Stimulated activated CD4-positive, alpha-beta T cell treated with anti-CD3 and anti-CD28 coated beads, Interleukin-15, amount 100 ng/mL, for 48 hours (primary cell): ENCODE data around the gene ARHGAP23.
"Not testable (repeated sequence)": the region's sequence is repeated elsewhere in the genome, so short reads cannot be mapped to it uniquely, and the experiment has no call there.

Source experiments
- DNase-seq, 2 donors: peaks; one replicate each; pipeline ENCODE4 v3.0.0-alpha.2; 2020; ENCODE audit warnings: low read depth in 2 of 2

The ARHGAP23 gene

DNA sequence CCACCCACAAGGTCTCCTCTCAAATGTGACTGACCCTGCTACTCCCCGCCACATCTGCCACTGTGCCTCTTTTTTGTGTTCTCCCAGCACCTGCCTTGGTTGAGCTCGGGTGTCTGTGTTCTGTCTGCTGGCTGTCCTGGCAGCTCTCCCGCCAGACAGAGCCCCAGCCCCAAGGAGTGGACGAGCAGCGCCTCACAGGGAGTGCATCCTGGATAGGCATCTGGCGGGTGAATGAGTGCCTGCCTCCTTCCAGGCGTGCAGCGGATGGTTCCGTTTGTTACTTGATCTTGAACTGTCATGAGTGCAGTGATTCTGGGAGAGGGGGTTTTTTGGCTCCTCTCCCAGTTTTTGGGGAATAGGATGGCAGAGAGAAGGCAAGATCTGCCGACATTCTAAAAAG lies 99.9 kb downstream of the ARHGAP23 start:
- not testable (repeated sequence) for DNase-seq

DNA sequence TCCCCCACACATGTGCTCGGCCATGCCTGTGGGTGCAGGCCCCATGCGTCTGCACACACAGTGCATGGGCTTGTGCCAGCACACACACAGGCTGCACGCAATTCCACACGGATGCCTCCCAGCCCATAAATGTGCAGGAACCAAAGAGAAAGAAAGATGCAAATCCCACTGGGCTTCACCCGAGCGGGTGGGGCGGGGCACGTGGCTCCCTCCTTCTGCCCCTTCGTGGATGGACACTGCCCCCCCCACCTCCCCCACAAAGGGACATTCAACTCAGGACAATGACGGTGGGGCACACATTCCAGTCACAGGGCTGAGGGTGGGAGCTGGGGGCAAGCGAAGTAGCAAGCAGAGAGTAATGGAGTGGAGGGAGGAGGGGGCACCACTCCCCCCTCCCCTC lies 102.6 kb downstream of the ARHGAP23 start:
- DNase-seq: not testable (repeated sequence)

DNA sequence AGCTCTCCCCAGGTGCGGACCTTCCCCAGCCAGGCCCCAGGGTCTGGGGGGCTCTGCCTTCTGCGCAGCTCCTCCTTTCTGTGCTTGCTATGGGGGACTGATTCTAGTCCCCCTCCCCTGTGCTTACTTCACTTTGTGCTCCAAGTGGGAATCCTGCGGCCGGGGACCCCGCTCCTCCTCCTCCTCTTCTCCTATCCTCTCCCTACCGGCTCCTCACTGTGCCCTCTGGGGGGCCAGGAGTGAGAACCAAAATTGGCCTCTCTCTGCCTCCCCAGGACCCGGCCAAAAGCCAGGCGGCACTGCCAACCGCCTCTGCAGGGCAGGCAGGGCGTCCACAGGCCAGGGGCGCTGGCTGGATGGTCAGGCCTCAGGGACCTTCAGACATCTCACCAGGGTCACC lies 103.5 kb downstream of the ARHGAP23 start:
- DNase-seq: not testable (repeated sequence)

DNA sequence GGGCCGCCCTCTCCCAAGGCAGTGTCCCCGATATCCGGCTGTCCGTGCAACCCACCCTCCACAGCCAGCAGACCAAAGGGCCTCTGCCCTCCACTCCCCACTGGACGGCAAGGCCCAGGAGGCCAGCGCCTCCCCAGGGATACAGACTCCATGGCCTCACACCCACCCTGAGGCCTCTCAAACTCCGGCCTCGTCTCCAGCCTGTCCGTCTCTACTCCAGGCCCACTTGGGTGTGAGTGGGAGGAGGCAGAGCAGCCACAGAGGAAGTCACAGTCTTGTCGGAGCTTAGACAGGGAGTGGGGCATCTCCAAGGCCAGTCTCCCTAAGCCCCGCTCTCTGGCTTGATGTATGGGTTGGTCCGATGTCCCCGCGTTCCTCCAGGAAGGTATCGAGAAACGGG lies 104.2 kb downstream of the ARHGAP23 start:
- DNase-seq: no peak

DNA sequence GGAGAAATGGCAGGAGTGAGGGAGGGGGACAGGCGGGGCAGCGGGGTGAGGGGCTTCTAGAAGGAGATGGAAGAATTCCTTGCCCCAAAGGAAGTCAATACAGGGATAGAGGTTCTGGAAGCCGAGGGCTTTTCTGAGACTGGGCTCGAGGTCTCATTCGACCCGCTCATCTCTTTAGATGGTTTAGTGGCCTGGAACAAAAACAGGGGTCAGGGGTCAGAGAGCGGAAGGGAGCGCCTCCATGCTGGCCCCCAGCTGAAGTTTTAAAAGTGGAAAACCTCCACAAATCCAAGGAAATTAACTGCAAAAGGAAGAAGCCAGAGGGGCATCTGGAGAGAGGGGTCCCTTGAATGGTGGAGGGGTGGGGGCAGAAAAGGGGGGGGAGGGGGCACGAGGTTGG lies 105.0 kb downstream of the ARHGAP23 start:
- DNase-seq: no peak

DNA sequence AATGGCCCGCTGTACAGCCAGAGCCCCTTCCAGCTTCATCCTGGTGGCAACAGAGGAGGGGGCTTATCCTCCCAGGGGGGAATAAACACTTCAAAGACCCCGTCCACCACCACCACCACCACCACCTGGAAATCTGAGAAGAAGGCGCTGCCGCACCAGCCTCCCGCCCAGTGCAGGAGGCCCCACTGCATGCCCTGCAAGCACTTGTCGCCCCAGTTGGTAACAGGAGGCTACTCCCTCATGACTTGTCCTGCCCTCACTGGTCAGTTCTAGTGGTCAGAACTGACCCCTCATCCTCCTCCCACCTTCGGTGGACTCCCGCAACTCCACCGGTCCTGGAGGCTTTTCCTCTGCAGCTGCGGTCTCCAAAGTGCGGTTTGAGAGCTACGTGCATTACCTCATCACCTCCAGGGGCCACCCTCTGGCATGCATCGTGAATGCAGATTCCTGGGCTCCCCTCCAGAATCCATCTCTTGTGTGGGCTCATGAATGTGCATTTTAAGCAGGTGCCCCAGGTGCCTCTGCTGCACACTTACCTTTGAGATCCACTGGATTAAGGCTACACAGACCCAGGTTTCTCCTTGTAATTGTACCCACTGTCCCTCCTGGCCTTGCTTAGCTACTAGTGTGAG lies 105.7 kb downstream of the ARHGAP23 start:
- no peak for DNase-seq

DNA sequence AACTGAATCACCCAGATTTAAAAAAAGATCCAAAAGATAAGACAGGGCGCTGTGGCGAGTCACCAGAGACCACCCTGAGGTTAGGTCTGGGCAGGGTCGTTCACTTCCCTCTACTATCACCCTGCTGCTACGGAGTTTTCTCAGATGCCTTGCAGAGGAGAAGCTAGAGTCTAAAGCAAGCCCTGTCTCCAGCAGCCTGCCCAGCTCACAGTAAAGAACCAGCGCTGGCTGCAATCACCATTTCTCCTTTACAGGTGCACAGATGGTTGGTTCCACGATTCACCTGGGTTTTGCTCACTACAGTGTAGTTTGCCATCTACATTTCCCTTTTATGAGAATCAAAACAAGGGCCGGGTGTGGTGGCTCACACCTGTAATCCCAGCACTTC lies 106.2 kb downstream of the ARHGAP23 start:
- no peak for DNase-seq

DNA sequence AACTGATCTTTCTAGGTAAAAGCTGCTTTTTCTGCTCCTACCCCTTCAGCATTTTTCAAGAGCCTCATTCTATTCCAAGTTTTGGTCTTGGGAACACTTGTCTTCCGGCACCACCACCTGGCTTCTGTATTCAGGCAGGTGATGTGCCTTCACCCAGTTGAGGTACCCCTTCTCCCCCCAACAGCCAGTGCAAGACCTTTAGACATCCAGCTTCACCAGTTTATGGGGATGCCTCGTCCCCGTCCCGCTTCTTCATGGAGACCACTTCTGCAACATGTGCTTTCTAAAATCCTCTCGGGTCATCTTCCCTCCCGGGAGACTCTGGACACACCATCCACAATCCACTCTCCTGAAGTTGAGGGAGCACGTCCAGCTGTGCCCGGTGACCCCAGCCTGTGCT lies 107.6 kb downstream of the ARHGAP23 start:
- DNase-seq: no peak

DNA sequence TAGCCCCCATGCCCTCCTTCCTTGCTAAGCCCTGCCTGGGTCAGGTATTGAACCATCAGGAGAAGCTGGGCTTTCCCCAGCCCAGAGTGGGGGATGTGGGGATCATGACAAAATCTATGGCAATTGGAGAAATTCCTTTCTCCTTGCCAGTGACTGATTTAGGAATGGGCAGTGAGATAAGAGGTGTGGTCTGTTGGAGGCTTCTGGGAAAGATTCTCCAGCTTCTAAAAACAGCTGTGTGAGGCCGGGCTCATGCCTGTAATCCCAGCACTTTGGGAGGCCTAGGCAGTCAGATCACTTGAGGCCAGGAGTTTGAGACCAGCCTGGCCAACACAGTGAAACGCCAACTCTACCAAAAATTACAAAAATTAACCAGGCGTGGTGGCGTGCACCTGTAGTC lies 108.4 kb downstream of the ARHGAP23 start:
- no peak for DNase-seq

DNA sequence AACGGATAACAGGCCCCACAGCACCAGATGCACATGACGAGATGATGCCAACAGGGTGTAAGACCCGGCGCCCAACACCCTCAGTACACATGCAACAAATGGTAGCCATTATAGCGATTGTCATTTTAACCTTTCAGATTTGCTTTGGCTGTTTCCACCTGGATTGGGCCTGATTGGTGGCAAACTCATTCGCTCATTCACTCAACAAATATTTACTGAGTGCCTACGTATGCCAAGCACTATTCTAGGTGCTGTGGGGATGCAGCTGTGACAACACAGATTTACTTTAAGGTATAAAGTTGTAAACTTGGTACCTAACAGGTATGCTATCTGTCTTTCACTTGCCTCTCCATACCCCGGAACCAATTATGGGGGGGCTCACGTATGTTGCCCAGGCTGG lies 110.6 kb downstream of the ARHGAP23 start:
- no peak for DNase-seq

DNA sequence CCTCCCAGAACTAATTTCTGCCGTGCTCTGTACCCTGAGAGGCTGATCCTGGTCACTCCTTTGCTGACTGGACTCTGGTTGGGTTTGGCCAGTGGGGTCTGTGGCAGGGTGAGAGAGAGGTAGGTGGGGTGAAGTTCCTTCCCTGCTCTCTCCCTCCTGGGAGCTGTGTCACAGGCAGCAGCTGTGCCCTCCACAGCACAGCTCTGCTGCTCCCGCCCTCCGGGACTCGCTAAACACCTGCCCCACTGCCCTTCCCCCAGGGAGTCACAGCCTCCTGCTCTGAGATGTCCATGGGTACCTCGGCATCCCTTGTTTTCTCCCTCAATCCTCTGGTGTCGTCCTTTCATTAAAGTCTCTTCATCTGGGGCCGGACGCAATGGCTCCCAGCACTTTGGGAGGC lies 111.1 kb downstream of the ARHGAP23 start:
- no peak for DNase-seq

DNA sequence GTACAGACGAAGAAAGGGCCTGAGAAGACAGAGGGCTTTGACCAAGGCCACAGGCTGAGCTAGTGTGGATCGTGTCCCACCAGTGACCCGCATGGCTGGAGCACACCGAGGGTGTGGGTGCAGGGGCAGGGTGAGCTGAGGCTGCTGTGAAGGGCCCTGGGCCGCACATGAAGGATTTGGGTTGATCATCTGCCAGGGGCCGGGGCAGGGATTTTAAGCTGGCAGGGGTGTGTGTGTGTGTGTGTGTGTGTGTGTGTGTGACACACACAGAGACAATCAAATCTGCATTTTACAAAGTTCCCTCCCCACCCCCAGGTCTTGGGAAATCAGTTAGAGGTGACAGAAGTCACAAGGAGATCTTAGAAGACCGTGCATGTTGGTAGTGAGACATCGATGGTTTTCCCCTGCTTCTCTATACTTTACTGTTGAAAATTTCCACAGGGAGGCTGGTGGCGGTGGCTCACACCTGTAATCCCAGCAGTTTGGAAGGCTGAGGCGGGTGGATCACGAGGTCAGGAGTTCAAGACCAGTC lies 112.3 kb downstream of the ARHGAP23 start:
- no peak for DNase-seq

DNA sequence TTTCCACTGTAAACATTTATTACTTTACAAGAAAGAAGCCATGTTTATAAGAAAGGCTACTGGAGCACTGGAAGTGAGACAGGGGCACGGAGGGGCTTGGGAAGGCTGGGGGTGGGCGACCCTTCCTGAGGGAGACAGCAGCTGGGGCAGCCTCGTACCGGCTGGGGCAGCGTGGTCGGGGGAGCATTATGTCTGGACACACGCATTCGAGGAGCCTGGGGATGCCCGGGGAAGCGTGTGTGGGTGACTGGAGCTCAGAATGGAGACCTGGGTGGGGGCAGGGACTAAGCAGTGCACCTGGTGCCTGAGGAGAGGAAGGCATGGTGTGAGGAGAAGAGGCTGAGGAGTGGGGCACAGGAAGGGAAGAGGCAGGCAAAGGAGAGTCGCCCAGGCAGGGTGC lies 113.0 kb downstream of the ARHGAP23 start:
- DNase-seq: no peak

DNA sequence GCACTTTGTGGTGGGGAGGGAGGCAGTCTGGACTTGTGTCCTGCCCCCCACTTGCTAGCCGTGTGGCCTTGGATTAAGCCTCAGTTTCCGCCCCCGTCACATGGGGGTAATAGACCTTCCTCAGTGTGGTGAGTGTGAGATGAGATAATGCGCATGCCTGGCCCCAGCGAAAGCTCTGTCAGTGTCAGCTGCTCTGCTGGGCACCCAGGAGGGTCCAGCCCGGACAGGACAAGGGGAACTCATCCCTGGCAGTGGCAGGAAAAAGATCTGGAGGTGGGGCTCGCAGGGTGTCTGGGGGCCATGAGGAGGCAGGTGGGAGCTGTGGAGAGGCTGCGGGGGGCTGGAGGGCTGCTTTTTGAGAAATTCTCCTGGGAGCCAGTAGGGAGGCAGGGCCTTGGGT lies 114.0 kb downstream of the ARHGAP23 start:
- DNase-seq: no peak

DNA sequence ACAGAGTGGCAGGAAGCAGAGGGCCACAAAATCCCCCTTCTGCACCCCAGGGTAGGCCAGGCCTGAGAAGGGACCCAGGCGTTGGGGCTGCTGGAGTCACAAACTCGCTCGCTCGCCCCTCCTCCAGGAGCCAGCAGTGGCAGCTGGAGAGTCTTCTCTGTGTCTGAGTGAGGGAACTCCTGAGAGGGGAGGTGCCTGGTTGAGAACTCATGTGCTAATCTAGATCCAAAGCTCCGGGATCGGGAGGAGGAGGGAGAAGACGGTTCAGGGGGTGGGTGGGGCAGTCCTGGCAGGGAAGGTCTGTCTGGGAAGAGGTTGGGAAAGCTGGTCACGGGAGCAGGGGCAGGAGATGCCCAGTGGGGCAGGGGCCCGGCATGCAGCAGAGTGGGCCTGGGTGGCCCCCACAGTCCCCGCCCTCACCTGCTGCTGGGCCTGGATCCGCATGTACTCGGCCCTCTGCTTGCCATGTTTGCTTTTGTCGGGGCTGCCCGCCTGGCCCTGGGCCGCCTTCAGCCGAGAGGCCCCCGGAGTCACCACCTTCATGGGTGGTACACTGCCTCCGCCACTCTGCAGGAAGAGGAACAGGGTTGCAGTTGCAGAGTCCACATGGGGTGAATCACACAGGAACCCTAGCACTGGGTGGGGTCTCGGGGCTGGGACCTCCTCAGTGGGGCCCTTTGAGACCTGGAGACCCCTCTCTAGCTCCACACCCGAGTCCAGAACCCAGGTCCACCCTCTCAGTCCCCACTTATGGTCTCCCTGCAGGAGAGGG lies 115.3 kb downstream of the ARHGAP23 start:
- DNase-seq: no peak

DNA sequence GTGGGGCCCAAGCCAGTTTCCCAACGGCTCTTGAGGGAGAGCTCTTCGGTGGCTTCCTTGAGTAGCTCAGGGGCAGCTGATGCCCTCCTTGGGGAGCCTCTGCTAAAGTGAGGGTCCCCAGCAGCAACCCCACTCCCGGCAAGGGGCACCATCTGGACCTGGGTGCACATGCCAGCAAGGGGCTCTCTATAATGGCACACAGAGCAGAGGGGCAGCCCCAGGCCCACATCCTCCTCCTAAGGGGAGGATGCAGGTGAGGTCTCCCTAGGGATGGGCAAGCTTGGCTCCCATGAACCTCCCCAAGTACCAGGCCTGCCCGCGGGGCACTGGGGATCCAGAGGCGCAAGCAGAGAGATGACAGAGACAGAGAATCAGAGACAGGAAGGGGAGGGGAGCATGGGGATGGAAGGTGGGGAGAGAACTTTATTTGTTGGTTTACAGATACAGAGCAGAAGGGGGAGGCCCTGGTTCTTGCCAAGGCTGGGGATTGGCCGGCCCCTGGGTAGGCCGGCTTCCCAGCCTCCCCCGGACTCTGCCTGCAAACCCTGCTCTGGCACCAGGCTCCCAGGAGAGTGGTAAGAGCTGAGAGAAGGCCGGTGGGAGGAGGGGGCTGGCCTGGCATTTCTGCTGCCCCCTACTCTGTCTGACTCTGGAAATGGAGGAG lies 116.0 kb downstream of the ARHGAP23 start:
- no peak for DNase-seq

DNA sequence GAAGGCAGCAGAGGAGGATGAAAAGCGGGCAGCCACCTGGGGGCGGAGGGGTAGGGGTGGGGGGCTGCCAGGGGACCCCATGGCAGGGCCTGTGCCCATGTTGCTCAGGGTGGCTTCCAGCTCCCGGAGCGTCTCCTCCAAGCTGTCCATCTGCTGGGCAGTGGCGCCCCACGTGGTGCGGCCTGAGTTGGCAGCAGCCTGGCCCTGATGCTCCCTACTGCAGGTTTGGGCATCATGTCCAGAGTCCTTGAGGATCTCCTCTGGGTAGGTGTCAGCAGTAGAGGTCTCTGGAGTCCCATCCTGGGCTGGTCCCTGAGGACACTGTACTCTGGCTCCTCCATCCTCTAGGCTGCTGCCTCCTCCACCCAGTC lies 116.6 kb downstream of the ARHGAP23 start:
- DNase-seq: no peak

DNA sequence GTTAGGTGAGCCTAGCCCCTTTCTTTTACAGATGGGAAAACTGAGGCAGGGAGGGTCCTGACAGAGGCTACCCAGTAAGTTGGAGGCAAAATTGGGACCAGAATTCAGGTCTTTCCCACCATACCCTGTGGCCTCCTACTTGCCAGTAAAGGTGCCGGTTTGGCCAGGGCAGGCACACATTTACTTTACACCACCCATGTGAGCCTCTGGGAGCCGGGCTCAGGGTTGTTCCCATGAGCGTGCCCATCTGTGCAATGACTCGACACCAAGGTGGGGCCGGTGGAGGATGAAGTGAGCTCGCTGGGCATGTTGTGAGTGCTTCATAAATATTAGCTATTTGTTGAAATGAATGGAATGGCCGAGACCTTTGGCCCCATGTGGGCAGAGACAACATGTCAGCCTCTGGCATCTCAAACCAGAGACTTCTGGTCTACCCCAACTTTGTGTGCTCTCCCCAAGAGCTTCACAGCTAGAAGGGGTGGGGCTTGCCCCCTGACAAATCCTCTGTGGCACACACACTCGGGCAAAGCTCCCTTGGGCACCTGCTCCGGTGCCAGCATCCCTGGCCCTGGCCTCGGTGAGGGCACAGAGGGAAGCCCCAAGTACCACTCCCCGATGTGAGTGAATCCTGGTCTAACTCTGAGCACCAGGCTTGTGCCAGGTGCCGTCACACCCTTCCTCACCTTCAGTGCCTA lies 117.4 kb downstream of the ARHGAP23 start:
- DNase-seq: no peak

DNA sequence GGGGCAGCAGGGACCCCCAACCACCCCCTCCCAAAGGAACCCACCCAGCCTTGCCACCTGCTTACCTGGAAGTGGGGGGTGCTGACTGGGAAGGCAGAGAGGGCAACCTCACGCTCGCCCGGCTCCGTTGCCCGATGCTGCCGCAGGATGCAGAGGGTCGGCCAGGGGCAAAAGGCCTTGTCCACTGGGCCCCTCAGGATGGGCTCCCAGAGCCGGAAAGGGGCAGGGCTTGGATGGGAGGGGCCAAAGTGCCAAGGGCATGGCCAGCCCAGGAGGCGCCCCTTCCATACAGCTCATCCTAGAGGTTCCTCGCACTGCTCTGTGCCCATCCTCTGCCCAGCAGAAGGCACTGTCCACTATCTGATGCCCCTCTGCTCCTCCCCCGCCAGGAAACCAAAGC lies 118.1 kb downstream of the ARHGAP23 start:
- no peak for DNase-seq

DNA sequence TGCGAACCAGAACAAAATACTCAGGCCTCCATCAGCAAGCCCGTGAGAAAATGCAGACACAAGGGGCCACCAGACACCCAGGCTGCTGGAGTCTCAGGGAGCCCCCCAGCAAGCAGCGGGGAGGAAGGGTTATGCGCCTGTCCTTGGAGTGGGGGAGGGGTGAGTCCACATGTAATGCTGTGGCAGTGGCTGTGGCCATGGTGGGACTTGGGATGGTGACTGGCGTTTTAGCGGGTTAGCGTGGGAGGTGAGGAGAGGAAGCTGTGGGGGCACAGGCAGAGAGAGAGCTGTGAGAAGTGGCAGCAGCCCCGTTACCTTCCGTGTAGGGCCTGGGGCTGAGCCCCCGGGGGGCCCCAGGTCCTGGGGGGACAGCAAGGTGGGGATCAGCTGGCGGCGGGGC lies 119.2 kb downstream of the ARHGAP23 start:
- DNase-seq: no peak

DNA sequence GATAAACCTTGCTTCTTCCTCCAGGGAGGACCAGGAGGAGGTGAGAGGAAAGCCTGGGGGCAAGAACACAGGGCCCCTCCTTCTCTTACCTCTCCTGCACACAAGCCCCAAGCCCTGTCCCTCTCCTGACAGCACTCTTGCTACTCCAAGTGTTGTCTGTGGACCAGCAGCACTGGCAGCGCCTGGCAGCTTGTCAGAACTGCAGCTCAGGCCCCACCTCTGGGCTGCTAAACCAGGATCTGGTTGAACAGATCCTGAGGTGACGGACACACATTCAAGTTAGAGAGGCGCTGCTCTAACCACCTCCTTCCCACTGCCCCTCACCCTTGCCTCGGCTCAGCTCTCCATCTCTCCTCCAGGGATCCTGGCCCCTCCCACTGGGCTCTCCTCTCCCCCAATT lies 121.0 kb downstream of the ARHGAP23 start:
- no peak for DNase-seq

DNA sequence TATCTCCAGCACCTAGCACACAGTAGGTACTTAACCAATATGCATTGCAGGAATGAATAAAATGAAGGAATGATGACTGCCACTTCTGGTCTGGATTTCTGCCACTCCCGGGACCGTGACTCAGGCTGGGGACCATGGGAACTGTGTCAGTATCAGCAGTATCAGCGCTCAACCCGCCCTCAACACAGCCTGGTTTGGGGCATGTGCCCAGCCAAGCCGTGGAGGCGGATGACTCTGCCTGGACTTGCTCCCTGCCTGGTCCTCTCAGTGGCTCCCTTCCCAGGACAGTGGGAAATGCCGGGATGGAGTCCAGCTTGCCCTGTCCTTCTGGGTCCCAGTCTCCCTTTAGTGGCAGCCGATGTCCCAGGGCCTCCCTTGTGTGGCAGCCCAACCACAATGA lies 122.4 kb downstream of the ARHGAP23 start:
- DNase-seq: no peak
